ENCODE results near the gene FAM221B.

DNA sequence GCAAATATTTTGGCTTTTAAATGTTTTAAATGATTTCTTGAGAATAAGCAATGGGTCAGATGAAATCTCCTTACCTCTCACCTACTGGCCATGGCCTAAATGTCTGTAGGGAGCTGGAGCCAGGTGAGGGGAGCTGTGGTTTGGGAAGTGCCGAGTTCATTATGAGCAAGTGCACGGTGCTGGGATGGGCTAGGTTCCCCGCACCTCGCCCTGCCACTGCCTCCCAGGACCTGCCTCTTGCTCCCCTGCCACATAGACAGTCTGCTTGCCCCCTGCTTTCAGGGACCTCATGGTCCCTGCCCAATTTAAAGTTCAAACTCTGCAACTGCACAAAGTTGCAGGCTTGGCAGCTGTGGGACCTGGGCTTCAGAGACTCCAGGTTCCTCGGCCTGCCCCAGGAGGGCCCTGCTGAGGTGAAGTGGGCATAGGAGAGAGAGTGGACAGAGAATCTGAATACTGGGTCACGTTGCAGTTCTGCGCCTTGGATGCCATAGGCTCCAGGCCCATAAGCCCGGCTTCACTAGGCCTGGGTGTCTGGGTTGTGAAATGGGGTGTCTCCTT is 36.2 kb upstream of the FAM221B start:
- TF ChIP-seq CTCF (IDR thresholded peaks at IDR 0.05) (no peak), POLR2A (IDR thresholded peaks at IDR 0.05) (no peak), POLR2AphosphoS5 (IDR thresholded peaks at IDR 0.05) (no peak), EP300 (IDR thresholded peaks at IDR 0.05) (no peak)
